GM19025 (cell line): ENCODE data around the gene CNST.
"Not testable (repeated sequence)": the region's sequence is repeated elsewhere in the genome, so short reads cannot be mapped to it uniquely, and the experiment has no call there.

ENCODE experiments used
- ATAC-seq: cut with Tn5 transposase; IDR thresholded peaks from one replicate; pipeline ENCODE4 v1.9.1; 2021; ENCODE audit warnings: mild to moderate bottlenecking, low read depth, moderate library complexity; ENCODE audit not compliant: unreplicated experiment

The CNST gene

GRCh38 chr1:246698466-246699094, 132.3 kb downstream of the CNST start:
- ATAC-seq: no peak

- peak; percentile 94 for ATAC-seq
Measured at GRCh38 chr1:246699095-246699735, 133.0 kb downstream of the CNST start.

- ATAC-seq: no peak
Measured at GRCh38 chr1:246703581-246703980, 137.3 kb downstream of the CNST start.

GRCh38 chr1:246705368-246705767, 139.1 kb downstream of the CNST start:
- ATAC-seq: no peak

- no peak for ATAC-seq
Measured at GRCh38 chr1:246708166-246708565, 141.9 kb downstream of the CNST start.

GRCh38 chr1:246709196-246709595, 142.9 kb downstream of the CNST start:
- ATAC-seq: no peak

- ATAC-seq: no peak
Measured at GRCh38 chr1:246709835-246710234, 143.6 kb downstream of the CNST start.

- ATAC-seq: no peak
Measured at GRCh38 chr1:246711548-246712003, 145.3 kb downstream of the CNST start.

GRCh38 chr1:246712428-246712827, 146.2 kb downstream of the CNST start:
- ATAC-seq: not testable (repeated sequence)
